C1 segment of cervical spinal cord (tissue), 14 donors: ENCODE data around the gene QRICH2.
A peak's percentile ranks its signal among the peaks of the same experiment; 100 is the strongest.
"Not testable (repeated sequence)": the region's sequence is repeated elsewhere in the genome, so short reads cannot be mapped to it uniquely, and the experiment has no call there.

Experiments used
- DNase-seq, 14 donors: peaks; one replicate each; lab custom pipeline; 2025; lab: John Stamatoyannopoulos, UW

The QRICH2 gene

DNA sequence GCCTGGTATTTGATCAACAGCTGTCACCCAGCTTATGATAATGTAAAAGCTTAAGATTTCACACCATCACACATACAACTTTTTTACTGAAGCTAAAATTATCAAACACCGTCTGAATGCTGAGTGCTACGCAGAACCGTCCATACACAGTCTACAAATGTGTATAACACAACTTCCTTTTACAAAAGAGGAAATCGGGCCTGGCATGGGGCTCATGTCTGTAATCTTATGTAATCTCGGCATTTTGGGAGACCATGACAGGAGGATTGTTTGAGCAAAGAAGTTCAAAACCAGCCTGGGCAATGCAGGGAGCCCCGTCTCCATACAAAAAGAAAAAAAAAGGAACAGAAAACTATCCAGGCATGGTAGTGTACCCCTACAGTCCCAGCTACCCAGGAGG, 19.6 kb upstream of the QRICH2 start:
- no peak for DNase-seq

DNA sequence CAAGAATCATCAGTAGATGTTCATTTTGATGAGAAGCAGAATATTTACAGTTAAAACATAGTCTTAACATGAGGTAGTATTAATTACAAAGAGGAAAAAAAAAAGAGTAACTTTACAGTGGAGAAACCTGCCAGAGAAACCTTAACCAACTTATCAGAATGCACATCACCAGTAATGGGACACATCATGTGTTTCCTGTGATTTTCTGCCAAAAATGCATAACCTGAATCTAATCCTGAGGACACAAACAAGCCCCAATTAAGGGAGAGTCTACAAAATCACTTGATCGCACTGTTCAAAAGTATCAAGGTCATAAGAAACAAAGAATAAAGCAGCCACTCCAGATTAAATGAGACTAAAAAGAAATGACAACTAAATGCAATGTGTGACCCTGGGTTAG, 18.2 kb upstream of the QRICH2 start:
- DNase-seq = no peak

DNA sequence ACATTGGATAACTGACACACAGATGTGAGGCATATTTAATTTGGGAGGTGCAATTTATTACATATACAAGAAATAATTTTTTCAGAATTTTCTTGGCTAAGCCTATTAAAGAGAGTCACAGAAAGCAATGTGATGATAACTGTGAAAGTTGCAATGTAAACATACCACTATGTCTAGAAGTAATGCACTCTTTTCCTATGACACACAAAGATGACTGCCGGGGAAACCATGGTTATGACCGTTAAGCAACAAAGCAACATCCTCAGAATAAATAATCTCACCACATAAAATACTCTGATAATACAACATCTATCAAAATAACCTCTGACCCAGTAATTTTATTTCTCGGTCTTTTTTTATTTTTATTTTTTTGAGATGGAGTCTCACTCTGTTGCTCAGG, 10.5 kb upstream of the QRICH2 start:
- DNase-seq = no peak

DNA sequence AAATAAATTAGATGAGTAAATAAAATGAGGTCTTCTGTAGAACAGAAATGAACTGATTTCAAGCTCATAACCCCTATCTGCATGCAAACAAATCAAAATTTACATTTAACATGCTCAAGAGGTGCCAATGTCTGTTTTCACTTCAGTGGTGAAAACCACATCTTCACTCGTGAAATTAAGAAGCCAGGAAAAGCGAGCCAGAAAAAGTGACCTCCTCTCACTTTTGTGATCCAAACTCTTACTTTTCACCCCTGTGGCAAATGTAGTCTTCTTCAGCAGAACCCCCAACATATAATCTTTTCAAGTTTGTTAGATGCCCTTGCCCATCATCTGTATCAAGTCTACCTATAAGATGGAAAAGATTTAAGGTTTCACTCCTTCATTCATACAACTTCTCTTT, 9.5 kb upstream of the QRICH2 start:
- no peak for DNase-seq

DNA sequence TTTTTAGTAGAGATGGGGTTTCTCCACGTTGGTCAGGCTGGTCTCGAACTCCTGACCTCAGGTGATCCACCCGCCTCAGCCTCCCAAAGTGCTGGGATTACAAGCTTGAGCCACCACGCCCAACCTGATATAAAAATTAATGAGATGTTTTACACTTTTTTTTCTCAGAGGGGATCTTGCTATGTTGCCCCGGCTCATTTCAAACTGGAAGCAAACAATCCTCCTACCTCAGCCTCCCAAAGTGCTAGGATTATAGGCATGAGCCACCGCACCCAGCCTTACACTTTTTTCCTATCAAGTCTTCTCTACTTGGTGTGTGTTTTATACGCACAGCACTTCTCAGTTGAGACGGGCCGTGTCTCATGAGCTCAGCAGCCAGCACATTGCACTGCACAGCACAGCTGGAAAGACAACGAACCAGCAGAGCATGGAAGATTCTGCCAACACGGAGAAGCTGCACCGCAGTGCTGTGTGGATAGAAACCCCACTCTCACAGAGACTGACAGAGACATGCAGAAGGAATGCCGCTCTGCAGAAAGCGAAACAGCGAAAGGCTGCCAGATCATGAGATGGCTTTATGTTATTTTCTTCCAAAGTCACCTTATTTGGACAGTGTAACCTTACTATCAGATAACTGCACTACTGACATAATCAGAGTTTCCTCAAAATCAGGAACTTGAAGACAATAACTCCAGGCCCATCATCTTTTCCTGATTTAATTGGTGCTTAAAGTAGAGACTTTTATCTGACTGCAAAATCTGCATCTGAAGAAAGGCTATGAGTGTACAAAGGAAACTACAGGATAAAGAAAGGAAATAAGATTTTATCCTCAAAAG, 6.5 kb upstream of the QRICH2 start:
- no peak for DNase-seq

DNA sequence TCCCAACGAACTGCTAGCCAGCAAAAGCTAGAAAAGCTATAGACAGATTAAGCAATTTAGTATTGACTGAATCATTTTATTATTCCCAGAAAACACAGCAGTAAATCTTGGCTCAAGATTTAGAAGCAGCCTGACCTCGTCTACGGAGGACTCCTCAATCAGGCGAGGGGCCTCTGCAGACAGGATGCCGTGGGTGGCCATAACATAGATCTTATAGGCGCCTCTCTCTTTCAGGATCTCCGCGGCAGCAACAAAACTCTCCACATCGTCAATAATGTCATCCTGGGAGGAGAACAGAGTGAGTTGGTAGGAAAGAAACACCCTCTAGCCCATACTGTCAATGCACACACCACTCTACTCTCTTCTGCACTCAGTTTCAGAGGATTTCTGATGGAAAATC, 4.7 kb upstream of the QRICH2 start:
- no peak for DNase-seq

DNA sequence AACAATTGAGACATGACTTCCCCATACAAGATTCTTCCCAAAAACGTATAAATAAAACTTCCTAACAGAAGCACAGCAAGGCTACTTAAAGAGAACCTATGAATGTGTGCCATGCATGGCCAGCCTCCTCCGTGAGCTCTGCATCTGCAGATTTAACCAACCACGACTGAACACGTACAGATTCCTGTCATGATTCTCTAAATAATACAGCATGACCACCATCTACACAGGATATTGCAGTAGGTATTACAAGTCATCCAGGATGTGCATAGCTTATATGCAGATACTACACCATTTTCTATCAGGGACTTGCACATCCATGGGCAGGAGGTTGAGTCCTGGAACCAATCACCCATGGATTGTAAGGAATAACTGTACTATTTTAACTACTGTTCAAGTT, 1.4 kb upstream of the QRICH2 start:
- DNase-seq = no peak

DNA sequence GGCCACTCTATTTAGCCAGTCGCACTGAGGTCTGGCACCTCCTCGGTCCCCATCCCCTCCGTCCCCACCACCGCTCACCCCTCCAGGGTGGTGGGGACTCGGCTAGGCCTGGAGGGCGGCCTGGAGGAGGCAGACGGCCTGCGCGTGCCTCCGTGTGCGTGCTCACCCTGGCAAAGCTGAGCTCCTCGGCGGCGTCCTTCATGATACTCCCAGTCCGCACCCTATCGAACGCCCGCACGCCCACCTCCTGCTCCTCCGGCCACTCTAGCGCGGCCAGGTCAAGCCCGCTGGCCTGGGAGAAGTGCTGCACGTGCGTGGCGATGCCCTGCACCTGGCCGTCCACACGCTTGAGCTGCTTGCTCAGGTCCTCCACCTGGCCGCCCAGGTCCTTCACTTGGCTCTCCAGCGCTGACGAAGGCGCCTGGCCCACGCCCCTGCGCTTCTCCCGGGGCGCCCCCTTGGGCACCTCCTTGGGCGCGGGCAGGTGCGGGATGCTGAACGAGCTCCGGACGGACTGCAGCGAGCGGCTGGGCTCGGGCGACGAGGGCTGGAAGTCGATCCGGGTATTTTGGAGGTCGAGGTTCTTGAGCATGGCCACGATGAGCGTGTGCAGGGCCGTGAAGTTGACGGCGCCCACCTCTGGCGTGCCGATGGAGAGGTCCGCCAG, 644 bp downstream of the QRICH2 start:
- DNase-seq = no peak

DNA sequence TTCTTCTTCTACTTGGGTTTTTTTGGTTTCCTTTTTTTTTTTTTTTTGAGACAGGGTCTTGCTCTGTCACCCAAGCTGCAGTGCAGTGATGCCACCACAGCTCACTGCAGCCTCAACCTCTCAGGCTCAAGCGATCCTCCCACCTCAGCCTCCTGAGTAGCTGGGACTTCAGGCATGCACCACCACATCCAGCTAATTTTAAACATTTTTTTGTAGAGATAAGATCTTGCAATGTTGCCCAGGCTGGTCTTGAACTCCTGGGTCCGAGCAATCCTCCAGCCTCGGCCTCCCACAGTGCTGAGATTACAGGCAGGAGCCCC, 3.0 kb downstream of the QRICH2 start:
- not testable (repeated sequence) for DNase-seq

DNA sequence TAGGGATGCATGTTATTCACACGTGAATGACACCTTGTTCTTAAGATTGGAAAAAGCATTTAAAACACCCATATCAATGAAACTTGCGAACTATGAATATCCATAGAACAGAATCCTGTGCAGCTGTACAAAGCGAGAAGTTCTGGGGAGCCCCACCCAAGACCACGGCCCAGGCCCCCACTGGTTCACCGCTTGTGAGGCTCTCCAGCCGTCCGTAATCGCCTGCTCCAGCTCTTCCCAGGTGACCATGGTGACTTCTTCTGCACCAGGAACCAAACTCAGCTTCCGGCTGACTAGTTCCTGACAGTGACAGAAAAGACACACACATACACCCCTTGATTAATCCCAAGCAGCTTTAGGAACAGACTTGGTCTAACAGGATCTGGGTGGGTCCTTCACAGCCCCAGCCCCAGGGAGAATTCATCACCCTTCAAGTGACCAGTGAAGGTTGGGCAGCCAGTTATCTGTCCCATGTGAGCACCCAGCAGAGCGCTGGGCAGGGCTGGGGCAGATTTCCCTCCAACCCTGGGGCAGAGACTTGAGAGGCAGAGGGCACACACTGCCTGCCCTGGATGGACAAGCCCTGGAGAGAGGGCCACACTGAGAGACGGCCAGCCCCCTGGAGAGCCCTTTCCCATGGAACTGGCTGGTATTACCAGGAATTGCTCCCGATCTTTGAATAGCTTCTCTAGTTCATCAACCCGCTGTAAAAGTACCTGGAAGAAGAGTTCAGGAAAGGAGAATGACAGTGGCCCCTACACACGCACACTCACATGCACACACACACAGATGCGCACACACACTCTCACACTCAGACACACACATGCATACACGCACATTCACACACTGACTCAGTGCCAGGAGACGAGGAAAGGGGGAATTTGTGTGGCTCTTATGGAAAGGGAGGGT, 3.6 kb downstream of the QRICH2 start:
- no peak for DNase-seq

DNA sequence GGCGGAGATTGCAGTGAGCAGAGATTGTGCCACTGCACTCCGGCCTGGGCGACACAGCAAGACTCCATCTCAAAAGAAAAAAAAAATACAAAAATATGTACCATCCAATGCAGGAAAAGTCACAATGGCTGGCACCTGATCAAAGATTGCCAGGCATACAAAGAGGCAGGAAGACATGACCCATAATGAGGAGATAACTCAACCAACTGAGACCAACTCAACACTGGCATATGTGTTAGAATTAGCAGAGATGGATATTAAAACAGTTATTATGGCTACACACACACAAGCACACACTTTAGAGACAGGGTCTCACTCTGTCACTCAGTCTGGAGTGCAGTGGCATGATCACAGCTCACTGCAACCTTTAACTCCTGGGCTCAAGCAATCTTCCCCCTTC, 10.6 kb downstream of the QRICH2 start:
- DNase-seq = no peak

DNA sequence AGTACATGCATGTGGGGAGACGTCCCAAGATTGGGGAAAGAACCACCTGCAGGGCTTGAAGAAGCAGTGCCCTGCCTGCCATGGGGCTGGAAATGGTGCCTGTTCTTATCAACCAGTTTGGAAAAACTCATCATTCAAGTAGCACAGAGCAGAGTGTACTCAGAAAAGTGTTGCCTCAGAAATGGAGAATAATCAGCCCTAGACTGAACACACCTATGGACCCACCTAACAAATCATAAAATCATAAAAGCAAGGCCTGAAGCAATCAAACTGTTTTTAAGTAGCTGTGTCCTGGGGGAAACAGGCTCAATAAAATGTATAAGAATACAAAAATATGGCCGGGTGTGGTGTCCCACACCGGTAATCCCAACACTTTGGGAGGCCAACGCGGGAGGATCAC, 11.2 kb downstream of the QRICH2 start:
- no peak for DNase-seq

DNA sequence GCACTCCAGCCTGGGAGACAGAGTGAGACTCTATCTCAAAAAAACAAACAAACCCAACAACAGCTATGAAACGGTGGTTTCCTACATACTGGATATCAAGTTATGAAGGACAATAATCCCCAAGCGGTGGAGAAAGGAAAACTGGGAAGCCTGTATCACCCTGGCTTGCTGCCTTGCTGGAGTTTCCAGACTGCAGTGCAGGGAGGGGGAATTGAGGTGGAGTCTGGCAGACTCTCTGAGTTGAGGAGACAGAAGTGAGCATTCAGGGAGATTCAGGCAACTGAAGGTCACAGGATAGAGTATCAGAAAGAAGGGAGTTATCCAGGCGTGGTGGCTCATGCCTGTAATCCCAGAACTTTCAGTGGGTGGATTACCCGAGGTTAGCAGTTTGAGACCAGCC, 11.9 kb downstream of the QRICH2 start:
- DNase-seq = no peak

DNA sequence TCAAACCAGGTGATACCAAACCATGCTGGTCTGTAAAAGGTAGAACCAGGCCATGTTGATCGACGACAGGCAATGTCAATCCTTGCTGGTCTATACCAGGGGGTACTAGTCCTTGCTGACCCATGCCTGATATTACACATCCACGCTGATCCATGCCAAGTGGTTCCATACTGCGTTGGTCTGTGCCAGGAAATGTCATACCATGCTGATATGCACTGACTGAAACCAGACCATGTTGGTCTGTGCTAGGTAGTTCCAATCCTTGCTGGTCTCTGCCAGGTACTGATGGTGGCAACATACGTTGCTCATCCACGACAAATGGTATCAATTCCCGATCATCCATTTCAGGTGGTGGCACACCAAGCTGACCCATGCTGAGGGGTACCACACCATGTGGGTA, 15.0 kb downstream of the QRICH2 start:
- no peak for DNase-seq

DNA sequence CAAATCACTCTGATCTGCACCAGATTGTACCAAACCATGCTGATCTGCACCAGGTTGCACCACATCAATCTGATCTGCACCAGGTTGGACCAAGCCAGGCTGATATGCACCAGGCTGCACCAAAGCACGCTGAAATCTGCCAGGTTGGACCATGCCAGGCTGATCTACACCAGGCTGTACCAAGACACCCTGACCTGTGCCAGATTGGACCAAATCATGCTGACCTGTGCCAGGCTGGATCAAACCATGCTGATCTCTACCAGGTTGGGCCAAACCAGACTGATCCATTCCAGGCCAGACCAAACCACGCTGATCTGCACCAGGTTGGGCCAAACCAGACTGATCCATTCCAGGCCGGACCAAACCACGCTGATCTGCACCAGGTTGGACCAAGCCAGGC, 15.5 kb downstream of the QRICH2 start:
- peak in 1 of 14 donors; percentile 47 for DNase-seq

DNA sequence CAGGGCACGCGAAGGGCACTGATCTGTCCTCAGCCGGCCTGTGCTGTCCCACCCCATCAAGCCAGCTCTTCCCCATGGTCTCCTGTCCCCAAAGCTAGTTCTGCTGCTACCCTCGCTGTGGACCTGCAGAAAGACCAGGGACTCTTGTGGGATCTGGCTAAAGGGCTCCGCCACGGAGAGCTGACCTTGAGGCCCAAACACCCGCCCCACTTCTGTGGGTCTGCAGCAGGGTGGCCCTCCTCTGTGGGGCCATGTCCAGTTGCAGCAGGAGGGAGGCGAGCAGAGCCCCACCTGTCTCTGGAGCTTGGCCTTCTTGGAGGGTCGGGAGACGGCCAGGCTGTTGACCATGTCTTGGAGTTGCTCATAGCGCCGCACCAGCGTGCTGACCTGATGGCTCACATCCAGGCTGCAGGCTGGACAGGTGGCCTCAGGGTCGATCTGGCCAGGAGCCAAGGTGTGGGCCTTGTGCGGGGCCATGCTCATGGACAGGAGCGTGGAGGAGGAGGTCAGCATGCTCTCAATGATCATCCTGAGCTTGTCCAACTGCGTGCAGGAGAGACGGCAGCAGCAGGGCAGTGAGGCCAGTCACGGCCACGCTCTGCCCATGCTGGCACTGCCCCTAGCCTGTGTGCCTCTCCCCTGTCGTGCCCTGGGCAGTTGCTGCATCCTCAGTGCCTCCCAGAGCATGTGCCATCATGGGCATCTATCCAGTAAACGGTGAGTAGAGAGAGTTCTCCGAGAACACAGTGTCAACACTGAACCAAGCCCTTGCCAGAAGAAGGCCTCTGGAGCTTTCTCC, 26.3 kb downstream of the QRICH2 start:
- DNase-seq = peak in 1 of 14 donors; percentile 79

DNA sequence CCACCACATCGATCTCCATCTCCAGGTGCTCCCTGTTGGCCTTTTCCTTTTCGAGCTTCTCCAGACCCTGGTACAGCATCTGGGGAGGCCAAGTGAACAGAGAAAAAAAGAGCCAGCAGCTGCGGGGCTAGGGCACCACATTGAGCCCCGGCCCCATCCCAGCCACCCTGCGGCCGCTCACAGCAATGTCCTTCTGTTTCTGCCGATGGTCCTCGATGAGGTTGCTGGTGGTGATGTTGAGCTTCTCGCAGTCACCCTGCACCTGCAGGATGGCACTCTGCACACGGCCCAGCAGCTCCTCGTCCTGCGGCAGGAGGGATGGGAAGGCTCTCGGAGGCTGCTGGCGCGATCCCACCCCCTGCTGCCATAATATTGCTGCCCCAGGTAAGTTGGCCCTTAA, 27.4 kb downstream of the QRICH2 start:
- no peak for DNase-seq

DNA sequence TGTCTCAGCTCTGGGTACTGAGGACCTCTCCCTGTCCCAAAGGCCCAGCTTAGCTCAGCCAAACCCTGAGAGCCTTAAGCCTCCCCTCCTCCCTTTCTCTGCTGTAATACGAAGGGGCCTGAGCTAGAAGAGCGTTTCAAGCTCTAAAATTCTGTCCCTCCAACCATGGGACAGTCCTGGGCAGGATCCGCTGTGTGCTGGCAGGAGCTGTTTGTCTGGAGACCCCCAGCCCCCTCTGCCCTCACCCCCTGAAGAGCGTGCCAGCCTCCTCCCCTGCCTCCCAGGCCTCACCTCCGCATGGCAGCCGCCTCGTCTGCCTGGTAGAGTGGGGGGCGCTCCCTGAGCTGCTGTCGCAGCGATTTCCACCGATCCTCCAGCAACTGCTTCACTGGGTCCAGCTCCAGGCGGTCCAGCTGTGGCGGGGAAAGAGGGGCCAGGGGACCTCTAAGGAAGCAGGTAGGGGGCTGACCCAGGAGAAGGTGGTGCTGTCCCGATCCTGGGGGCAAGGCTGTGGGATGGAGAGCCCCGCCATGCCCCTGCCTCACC, 28.3 kb downstream of the QRICH2 start:
- no peak for DNase-seq

DNA sequence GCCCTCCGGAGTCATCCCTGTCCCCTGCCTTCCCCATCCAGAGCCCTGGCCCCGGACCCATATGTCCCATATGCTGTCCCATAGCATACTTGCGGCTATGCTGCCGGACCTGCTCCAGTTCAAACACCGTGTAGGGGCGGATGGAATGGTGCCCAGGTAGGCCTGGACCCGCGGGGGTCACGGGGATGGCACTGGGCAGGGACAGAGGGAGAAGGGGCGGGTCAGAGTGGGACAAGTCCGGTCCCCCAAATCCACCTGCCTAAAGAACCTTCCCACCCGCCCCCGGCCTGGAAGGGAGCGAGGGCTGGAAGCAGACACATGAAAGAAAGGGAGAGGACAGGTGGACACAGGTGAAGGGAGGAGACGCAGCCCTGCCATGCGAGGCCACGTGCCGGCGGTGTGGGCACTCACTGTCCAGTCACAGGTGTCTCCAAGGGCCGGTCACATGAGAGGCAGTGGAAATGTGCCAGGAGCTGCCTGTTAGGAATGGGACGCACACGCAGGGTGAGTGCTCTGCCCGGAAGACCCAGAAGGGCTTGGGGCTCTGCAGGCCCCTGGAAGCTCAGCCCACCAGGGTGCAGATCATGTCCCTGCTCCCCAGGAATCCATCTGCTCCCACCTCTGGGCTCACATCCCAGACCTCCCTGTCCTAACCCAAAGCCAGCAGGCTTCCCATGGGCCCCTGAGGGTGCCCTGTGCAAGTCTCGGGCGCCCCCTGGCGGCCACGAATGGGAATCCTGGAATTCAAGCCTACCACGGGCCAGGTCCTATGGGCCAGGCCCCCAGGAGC, 28.9 kb downstream of the QRICH2 start:
- DNase-seq = peak in 12 of 14 donors; percentile 31 to 87 (median 70)

DNA sequence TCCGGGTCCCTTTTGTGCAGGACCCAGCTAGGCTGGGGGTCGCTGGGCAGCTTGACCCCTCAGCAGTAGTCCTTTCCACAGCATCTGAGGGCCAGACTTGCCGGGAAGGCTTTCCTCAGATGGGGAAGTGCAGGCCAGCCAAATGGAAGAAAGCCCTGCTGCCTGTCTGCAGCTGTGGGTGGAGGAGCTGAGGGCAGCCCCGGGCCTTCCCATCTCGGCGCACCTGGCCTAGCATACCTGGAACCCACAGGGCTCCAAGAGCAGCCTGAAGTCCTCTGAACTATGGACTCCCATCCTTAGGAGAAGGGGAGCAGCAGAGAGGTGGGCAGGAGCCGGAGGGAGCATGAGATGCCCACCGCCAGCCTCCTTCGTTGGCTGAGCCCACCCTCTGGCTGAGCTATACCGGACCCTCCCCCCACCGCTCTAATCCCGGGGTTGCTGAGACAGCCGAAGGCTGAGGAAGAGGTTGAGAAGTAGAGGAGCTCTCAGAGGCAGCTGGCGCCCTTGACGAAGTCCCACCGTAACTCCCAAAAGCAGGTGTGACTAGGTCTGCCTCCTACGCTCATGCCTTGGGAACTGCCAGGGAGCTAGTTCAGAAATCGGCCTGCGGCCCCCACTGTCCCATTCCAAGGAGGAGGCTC, 29.7 kb downstream of the QRICH2 start:
- DNase-seq = no peak
